Subcutaneous adipose tissue (tissue), 4 donors: Measurements from ENCODE around the gene MAMDC2. TPM values are rescaled to one million over a fixed set of nuclear protein-coding genes. Genes with fewer than 3 reads are reported as not detected.

Source experiments
- small RNA-seq: library from RNA; depleted of rRNA; stranded (forward); fragments of <200 nt; gene quantifications from one replicate; pipeline ENCODE3, GENCODE V24; 2016
- total RNA-seq, 4 donors: library from RNA; depleted of rRNA; stranded (reverse); fragments of >200 nt; gene quantifications; one replicate each; pipeline ENCODE4 v1.1.0, GENCODE V29; 2016
- TF ChIP-seq, protein P1 (sequence below): fragments of 450-650 bp; IDR thresholded peaks from one replicate; pipeline ENCODE4 v1.5.1; 2016; ENCODE audit warnings: low read depth, mild to moderate bottlenecking, control low read depth, antibody characterized with exemption, moderate library complexity

Gene MAMDC2
- total RNA-seq, 4 donors from 2014 or later, result 18.3 to 46.0 (median 21.8) TPM

DNA sequence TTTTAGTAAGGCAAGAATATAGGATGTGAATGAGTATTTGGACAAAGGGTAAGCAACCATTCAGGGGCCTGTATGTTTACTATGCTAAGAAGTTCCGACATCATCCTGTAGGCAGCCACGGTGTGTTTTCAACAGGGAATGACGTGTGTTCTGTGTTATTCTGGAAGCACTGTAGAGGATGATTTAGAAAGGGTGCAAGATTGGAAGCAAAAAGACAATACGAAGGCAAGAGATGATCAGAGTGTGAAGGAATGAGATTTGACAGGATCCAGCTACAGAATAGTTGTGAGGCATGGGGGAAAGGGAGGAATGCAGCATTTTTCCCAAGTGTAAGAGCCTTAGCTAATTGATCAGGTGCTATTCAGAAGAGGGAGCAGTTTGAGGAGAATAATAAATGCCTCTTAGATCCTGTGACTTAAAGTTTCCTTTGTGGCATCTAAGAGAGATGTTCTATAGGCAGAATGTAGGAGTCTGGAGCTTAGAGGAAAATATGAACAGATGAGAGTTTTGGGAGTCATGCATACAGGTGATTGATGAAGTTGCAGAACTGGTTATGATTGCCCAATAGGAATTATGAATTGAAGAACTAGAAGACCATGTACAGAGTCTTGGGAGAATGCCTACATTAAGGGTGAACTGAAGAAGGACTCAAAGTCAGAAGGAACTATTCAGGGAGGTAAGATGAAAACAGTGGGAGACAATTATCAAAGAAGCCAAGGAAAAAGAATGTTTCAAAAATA, 217.7 kb downstream of the MAMDC2 start:
- TF ChIP-seq, protein P1, sequence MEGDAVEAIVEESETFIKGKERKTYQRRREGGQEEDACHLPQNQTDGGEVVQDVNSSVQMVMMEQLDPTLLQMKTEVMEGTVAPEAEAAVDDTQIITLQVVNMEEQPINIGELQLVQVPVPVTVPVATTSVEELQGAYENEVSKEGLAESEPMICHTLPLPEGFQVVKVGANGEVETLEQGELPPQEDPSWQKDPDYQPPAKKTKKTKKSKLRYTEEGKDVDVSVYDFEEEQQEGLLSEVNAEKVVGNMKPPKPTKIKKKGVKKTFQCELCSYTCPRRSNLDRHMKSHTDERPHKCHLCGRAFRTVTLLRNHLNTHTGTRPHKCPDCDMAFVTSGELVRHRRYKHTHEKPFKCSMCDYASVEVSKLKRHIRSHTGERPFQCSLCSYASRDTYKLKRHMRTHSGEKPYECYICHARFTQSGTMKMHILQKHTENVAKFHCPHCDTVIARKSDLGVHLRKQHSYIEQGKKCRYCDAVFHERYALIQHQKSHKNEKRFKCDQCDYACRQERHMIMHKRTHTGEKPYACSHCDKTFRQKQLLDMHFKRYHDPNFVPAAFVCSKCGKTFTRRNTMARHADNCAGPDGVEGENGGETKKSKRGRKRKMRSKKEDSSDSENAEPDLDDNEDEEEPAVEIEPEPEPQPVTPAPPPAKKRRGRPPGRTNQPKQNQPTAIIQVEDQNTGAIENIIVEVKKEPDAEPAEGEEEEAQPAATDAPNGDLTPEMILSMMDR, result no peak

DNA sequence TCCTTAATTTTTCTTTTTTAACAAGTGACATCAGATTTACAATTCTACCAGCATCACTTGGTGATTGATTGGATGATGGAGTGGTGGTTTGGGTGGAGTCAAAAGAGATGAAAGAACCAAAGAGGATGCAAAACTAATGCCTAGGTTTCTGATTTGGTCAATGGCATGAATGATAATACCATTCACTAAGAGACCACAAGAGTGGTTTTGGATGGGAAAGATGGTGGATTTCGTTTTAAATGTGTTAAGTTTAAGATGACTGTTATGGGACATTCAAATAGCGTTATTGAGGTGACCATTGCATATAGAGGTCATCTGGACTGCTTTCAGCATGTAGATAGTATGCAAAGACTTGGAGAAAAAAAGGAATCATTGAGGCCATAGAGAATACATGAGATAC, 218.7 kb downstream of the MAMDC2 start:
- TF ChIP-seq, protein P1, result no peak

DNA sequence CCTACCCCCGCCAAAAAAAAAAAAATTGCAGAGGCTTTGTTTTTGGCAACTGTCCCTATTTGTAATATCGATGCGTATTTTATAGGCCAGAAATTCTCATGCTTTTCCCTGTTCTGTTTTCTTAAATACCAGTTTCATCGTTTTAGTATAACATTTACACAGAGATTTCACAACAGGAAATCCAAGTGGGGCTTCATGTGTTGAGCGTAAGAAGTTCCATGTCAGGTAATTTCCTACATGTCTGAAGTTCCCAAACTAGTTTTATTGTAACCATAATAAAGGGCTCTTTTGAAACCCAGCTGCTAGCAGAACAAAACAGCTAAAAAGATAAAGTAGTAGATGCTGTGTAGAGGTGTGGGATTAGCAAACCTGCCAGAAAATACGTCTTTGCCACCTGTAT, 219.3 kb downstream of the MAMDC2 start:
- TF ChIP-seq, protein P1, result no peak

DNA sequence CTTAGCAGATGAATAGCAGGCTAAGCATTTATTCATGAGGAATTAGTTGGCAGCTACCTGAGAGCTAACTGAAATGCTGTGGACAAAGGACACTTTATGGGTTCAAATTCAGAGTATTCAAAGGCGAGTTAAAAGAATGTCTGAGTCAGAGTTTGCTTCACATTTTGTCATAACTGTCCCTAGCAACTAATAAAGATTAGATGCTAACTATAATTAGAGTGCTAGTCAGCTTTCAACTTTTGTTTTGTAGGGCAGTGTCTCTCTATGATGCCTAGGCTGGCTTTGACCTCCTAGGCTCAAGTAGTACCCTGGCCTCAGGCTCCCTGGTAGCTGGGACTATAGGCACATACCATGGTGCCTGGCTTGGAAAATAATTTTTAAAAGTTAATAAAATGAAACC, 219.8 kb downstream of the MAMDC2 start:
- TF ChIP-seq, protein P1, result no peak

Small RNAs within 50 kb of the gene (small RNA-seq; reads per million reads assigned to genes)
- gene RNU2-5P, result not detected

Other genes with a start within 250 kb of the MAMDC2 start
- gene CFAP95, start 223.0 kb upstream of the MAMDC2 start, total RNA-seq, result not detected
- gene SMC5, start 215.1 kb downstream of the MAMDC2 start, total RNA-seq, result 10 to 100 TPM; 26.2 to 47.4 (median 31.3) TPM